Heart left ventricle (tissue), 16 donors: ENCODE data around the gene HYCC1. TPM values are rescaled to one million over a fixed set of nuclear protein-coding genes. Genes with fewer than 3 reads are reported as not detected.
"Not testable (repeated sequence)": the region's sequence is repeated elsewhere in the genome, so short reads cannot be mapped to it uniquely, and the experiment has no call there.

Experiments used
- ATAC-seq, 4 donors: fragments of 200-7000 bp; cut with Tn5 transposase; one replicate each; pipeline ENCODE4 v1.9.1; 2020 to 2022; ENCODE audit warnings: moderate library complexity in 4 of 4, mild to moderate bottlenecking in 3 of 4, moderate number of reproducible peaks in 1 of 4
- DNase-seq, 5 donors: peaks; one replicate each; pipeline ENCODE4 v3.0.0-alpha.2; 2020
- H3K27ac ChIP-seq, 12 donors: fragments of 200-600 bp; sonication (generic) in 4 of 12; one replicate each; pipeline versions ENCODE4 v1.5.0 to v1.8.0; 2016 to 2022; ENCODE audit warnings: mild to moderate bottlenecking in 2 of 12
- H3K27me3 ChIP-seq, 9 donors: fragments of 200-600 bp; sonication (generic) in 2 of 9; one replicate each; pipeline versions ENCODE4 v1.5.1 to v1.8.0; 2016 to 2022; ENCODE audit warnings: mild to moderate bottlenecking in 3 of 9
- H3K36me3 ChIP-seq, 9 donors: fragments of 200-600 bp; sonication (generic) in 2 of 9; one replicate each; pipeline versions ENCODE4 v1.5.0 to v1.8.0; 2018 to 2022; ENCODE audit warnings: mild to moderate bottlenecking in 2 of 9
- H3K4me1 ChIP-seq, 12 donors: fragments of 200-600 bp; sonication (generic) in 4 of 12; one replicate each; pipeline versions ENCODE4 v1.5.0 to v1.8.0; 2016 to 2022; ENCODE audit warnings: mild to moderate bottlenecking in 3 of 12
- H3K4me3 ChIP-seq, 12 donors: fragments of 200-600 bp; sonication (generic) in 4 of 12; one replicate each; pipeline versions ENCODE4 v1.5.0 to v1.8.0; 2017 to 2022; ENCODE audit warnings: mild to moderate bottlenecking in 9 of 12, moderate library complexity in 4 of 12
- H3K9me3 ChIP-seq, 12 donors: fragments of 200-600 bp; sonication (generic) in 4 of 12; one replicate each; pipeline versions ENCODE4 v1.5.0 to v1.8.0; 2016 to 2022; ENCODE audit warnings: mild to moderate bottlenecking in 1 of 12
- CTCF ChIP-seq, 12 donors: fragments of 200-600 bp; sonication (generic) in 4 of 12; IDR thresholded peaks; one replicate each; pipeline versions ENCODE4 v1.5.0 to v1.8.0; 2018 to 2022; ENCODE audit warnings: antibody characterized with exemption in 12 of 12, mild to moderate bottlenecking in 5 of 12
- POLR2A ChIP-seq, 2 donors: fragments of 450-650 bp; IDR thresholded peaks; one replicate each; pipeline ENCODE4 v1.6.1; 2017; ENCODE audit warnings: antibody characterized with exemption in 2 of 2, mild to moderate bottlenecking in 2 of 2, moderate library complexity in 2 of 2
- WGBS, 4 donors: extraction: QIAGEN DNeasy Blood & Tissue Kit in 2 of 4; methylation state at CpG; one replicate each; pipeline versions ENCODE4 v1.1.5 to v1.1.7; 2013 to 2018; 5-methylcytosine and 5-hydroxymethylcytosine counted together
- intact Hi-C, 10 donors: fragments of 100-400 bp; cut with DNase I; formaldehyde crosslinking; loops; one replicate each; pipeline versions ENCODE4 v1.11.1 to v1.14.2; 2022
- polyA plus RNA-seq, 2 donors: library from polyadenylated mRNA; stranded (reverse); fragments of 200-250 nt; gene quantifications; one replicate each; pipeline ENCODE4 v1.2.3, GENCODE V29; 2013
- total RNA-seq, 9 donors: library from RNA; depleted of rRNA in 2 of 9; stranded (reverse); fragments of >200 nt in 2 of 9; fragmentation: NEBNext Ultra II Directional in 3 of 9; extraction: Animal tissue kit (Norgen Biotek cat#: 25700) in 3 of 9; gene quantifications; one replicate each; pipeline versions ENCODE4 v1.1.0 to v1.2.4, GENCODE V29; 2016 to 2023
- donor health status: ischemic (EF 13 %, LVEDD 7.1; RV severe dilation, severe dysfunction).
- donor health status: healthy with polysubstance abuse.
- donor health status: DM: no; HTN: yes; CAD: no.
- donor health status: DM: no; HTN: no; CAD: no.
- donor health status: ischemic (EF 25% LVEDD 6.9; RV normal size, moderate dysfunction).
- donor health status: ischemic (EF 25% LVEDD 5.7; RV mildly dilated, moderate dysfunction).
- donor health status: healthy.
- donor health status: DM: yes; HTN: yes; CAD: no.
- donor health status: ischemic (EF 35%, LVEDD 5.7; RV mildly dilated, moderate dysfunction).
- donor health status: nonischemic (EF 11% LVEDD 7.7; RV severe dilation, severe dysfunction).
- donor health status: DM: yes; HTN: yes; CAD: no.
- donor health status: PGD.
- donor health status: ischemic (EF 29% LVEDD 5.4; RV normal size, mild dysfunction).
- donor health status: nonischemic (EF 23%, LVEDD 6.1; RV moderate dilation, normal function).

HYCC1 gene
- total and polyA plus RNA-seq, 11 donors: 6.1 to 48.2 (median 33.2) TPM

GRCh38 chr7:23058408-23059096 is 44.6 kb upstream of the HYCC1 start:
- TF ChIP-seq CTCF (IDR thresholded peaks at IDR 0.05) (no peak), POLR2A (IDR thresholded peaks at IDR 0.05) (no peak)
- DNase-seq (no peak), ATAC-seq (no peak)
- WGBS, 4 donors: 37 to 47% (median 44%) methylated on average over 6 of the region's 6 CpGs
- Histone ChIP-seq H3K27ac (no peak overlapping the region), H3K4me3 (no peak overlapping the region), H3K9me3 (no peaks in the 10 kb centered on the region), H3K36me3 (no peaks in the 10 kb centered on the region), H3K4me1 (peaks cover 0 to 4% (median 0%) of the 10 kb centered on the region in 12 donors), H3K27me3 (no peaks in the 10 kb centered on the region)
- intact Hi-C loops: loop anchor here (5.0 to 10.0 kb wide), 12 partner anchors 41 to 951 kb away; partner anchors contain the start of genes IL6 (in 7 of the 10) and TOMM7 (in 4 of the 10)

DNA sequence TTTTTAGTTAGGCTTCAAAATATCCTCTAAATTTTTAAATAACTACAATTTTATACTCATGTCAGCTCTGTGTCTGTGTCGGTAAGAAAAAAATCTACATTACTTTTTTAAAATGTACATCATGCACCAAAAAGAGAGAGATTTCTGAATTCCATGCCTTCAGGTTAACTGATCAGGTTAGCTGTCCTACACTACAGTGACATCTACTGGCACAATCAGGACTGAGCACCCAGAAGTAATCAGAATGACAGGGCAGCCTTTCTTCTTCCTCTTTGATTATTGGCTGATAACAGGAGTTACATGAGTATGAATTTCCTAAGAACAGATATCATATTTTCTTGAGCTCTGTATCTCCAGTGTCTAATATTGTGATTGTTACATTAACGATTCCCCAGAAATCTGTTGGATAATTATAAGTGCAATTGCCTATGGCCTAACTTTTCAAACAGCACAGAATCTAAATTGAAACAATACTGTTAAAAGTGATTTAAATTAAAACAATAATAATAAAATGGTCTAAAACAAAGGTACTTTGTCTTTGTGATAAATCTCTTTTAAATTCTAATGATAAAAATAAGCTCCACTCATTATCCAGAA is 41.8 kb upstream of the HYCC1 start:
- Histone ChIP-seq H3K27me3 (no peaks in the 10 kb centered on the region), H3K9me3 (no peaks in the 10 kb centered on the region), H3K4me3 (no peak overlapping the region), H3K27ac (no peak overlapping the region), H3K4me1 (peaks cover 0 to 4% (median 0%) of the 10 kb centered on the region in 12 donors), H3K36me3 (no peaks in the 10 kb centered on the region)
- peak; percentile 78 to 94 (median 92) for TF ChIP-seq CTCF (IDR thresholded peaks at IDR 0.05)
- TF ChIP-seq POLR2A (IDR thresholded peaks at IDR 0.05): no peak
- DNase-seq: peak in 2 of 5 donors; percentile 18 to 36
- intact Hi-C loops: loop anchor here (1.0 to 10.0 kb wide), 17 partner anchors 38 to 948 kb away; partner anchors contain the start of genes IL6 (in 7 of the 10), TOMM7 (in 5 of the 10) and HYCC1 (in 1 of the 10)
- WGBS, 4 donors: 1 to 4% (median 2%) methylated on average over 2 of the region's 2 CpGs
- ATAC-seq: peak; percentile 71 to 84 (median 78)

DNA sequence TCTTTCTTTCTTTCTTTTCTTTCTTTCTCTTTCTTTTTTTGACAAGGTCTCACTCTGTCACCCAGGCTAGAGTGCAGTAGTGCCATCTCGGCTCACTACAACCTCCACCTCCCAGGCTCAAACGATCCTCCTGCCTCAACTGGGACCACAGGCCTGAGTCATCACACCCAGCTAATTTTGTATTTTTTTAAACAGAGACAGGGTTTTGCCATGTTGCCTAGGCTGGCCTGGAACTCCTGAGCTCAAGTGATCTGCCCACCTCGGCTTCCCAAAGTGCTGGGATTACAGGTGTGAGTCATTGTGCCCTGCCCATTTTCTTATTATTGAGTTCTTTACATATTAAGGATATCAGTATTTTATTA is 37.2 kb upstream of the HYCC1 start:
- intact Hi-C loops: loop anchor here in 9 of 10 donors (5.0 to 10.0 kb wide), 6 partner anchors 66 to 494 kb away; partner anchors contain the start of genes TOMM7 (in 4 of the 9) and IL6 (in 3 of the 9)
- not testable (repeated sequence) for DNase-seq, H3K36me3 ChIP-seq, H3K4me3 ChIP-seq, H3K9me3 ChIP-seq, H3K27me3 ChIP-seq, H3K27ac ChIP-seq, H3K4me1 ChIP-seq, ATAC-seq
- 80 to 85% (median 84%) methylated on average over 3 of the region's 3 CpGs for WGBS, 4 donors

GRCh38 chr7:23046336-23046735 is 32.4 kb upstream of the HYCC1 start:
- H3K27me3 ChIP-seq, ATAC-seq, DNase-seq, H3K27ac ChIP-seq, intact Hi-C loops, H3K4me1 ChIP-seq, H3K9me3 ChIP-seq, H3K36me3 ChIP-seq, H3K4me3 ChIP-seq: not testable (repeated sequence)
- WGBS, 4 donors: 80 to 100% (median 94%) methylated on average over 4 to 29 of the region's 29 CpGs

- H3K4me1 ChIP-seq, ATAC-seq, H3K36me3 ChIP-seq, H3K27me3 ChIP-seq, H3K4me3 ChIP-seq, H3K9me3 ChIP-seq, H3K27ac ChIP-seq, intact Hi-C loops, DNase-seq: not testable (repeated sequence)
- 80 to 93% (median 92%) methylated on average over 4 of the region's 6 CpGs for WGBS, 4 donors
These were observed 31.2 kb upstream of the HYCC1 start for GRCh38 chr7:23045086-23045485.
